ENCODE data around the gene MRPL33. TPM values are rescaled to one million over a fixed set of nuclear protein-coding genes. Genes with fewer than 3 reads are reported as not detected.

The MRPL33 gene
- total and polyA plus RNA-seq, 2 of the 13 experiments (the other 11 are each of a cell fraction or from before 2014, with no cell fraction given) = 69.7 to 218 TPM

DNA sequence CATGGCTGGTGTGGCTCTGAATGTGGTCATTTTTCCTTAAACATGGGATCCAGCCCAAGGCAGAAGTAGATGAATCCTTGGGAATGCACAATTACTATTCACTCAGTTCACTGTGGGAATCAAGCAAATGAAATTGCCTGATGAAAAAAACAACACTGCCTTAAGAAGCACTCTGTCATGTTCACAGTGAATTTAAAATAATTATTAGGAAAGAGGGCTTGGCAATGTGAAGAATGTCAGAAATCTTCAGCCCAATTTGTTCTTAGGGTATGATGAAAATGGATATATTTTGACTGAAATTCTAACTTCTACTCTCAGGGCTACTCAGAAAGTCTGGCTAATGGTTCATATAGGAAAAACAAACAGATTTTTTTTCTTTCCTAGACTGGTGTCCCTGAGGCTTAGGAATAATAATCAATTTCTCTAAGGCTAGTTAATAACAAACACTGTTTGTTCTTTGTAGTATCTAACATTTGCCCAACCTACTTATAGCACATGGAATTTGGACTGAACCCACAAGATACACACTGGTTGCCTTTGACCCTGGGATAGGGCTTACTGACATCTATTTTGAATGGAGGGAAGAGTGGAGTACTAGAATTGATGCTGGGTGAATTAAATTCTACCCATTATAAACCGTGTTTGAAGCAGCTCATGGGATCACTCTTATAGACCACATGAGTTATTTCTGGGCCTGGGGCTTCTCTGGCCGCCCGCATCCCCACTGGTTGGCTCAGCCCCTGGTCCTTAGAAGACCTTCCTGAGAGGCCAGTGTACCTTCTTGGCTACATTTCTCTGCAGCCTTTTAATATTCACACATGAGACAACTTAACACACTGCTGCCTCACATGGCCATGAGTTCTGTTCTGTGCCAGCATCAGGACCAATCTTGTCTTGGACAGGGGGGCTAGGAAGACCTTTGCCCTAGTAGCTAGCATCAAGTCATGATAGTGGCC lies 8.3 kb upstream of the MRPL33 start (continued):
- TF ChIP-seq IKZF4 (CRISPR knock-in tag; IDR thresholded peaks at IDR 0.05; ENCODE audit: borderline replicate concordance, low read depth, not compliant biosample characterization) (no peak), ZNF850 (CRISPR knock-in tag; conservative IDR thresholded peaks at IDR 0.05) (no peak), ZNF143 (CRISPR knock-in tag; IDR thresholded peaks at IDR 0.05) (no peak), NONO (IDR thresholded peaks at IDR 0.05) (no peak), NONO (CRISPR knock-in tag; conservative IDR thresholded peaks at IDR 0.05) (peak; percentile 71), ZNF296 (CRISPR knock-in tag; conservative IDR thresholded peaks at IDR 0.05) (no peak), MED1 (CRISPR knock-in tag; IDR thresholded peaks at IDR 0.05) (peak; percentile 93), HNF4A (CRISPR knock-in tag; IDR thresholded peaks at IDR 0.05) (peak; percentile 99), SNRNP70 (IDR thresholded peaks at IDR 0.05; ENCODE audit: low read depth, low read length) (no peak), KLF15 (CRISPR knock-in tag; IDR thresholded peaks at IDR 0.05; ENCODE audit: borderline replicate concordance) (no peak), ZNF816 (CRISPR knock-in tag; IDR thresholded peaks at IDR 0.05; ENCODE audit: borderline replicate concordance) (no peak), GATAD1 (CRISPR knock-in tag; IDR thresholded peaks at IDR 0.05) (peak; percentile 41), ZNF180 (CRISPR knock-in tag; IDR thresholded peaks at IDR 0.05; ENCODE audit: borderline replicate concordance, low read depth) (no peak), PAXIP1 (CRISPR knock-in tag; conservative IDR thresholded peaks at IDR 0.05) (peak; percentile 99), ERF (CRISPR knock-in tag; IDR thresholded peaks at IDR 0.05) (peak; percentile 73), ZFP36L2 (CRISPR knock-in tag; IDR thresholded peaks at IDR 0.05) (no peak; the same call in 1 of the 2 replicates), ZNF446 (CRISPR knock-in tag; IDR thresholded peaks at IDR 0.05) (0 out of 2 replicates have a peak, but pooled peaks have one; percentile 68), ZZZ3 (CRISPR knock-in tag; IDR thresholded peaks at IDR 0.05; ENCODE audit: borderline replicate concordance) (no peak), REPIN1 (CRISPR knock-in tag; IDR thresholded peaks at IDR 0.05; ENCODE audit: borderline replicate concordance, low read depth) (no peak), HOXD1 (CRISPR knock-in tag; IDR thresholded peaks at IDR 0.05) (no peak), ZNF282 (IDR thresholded peaks at IDR 0.05; ENCODE audit: partially characterized antibody) (no peak)
- TF ChIP-seq, protein P1, sequence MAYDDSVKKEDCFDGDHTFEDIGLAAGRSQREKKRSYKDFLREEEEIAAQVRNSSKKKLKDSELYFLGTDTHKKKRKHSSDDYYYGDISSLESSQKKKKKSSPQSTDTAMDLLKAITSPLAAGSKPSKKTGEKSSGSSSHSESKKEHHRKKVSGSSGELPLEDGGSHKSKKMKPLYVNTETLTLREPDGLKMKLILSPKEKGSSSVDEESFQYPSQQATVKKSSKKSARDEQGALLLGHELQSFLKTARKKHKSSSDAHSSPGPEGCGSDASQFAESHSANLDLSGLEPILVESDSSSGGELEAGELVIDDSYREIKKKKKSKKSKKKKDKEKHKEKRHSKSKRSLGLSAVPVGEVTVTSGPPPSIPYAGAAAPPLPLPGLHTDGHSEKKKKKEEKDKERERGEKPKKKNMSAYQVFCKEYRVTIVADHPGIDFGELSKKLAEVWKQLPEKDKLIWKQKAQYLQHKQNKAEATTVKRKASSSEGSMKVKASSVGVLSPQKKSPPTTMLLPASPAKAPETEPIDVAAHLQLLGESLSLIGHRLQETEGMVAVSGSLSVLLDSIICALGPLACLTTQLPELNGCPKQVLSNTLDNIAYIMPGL (CRISPR knock-in tag; IDR thresholded peaks at IDR 0.05; ENCODE audit: borderline replicate concordance in 1 of 2, low read depth in 1 of 2) = peak in 1 of 2 experiments; percentile 45; a peak in 1 of 4 replicates
